ENCODE data around the gene COL17A1.

GRCh38 chr10:104099269-104099668 lies 13.6 kb upstream of the COL17A1 start:
- TF ChIP-seq, protein P1, sequence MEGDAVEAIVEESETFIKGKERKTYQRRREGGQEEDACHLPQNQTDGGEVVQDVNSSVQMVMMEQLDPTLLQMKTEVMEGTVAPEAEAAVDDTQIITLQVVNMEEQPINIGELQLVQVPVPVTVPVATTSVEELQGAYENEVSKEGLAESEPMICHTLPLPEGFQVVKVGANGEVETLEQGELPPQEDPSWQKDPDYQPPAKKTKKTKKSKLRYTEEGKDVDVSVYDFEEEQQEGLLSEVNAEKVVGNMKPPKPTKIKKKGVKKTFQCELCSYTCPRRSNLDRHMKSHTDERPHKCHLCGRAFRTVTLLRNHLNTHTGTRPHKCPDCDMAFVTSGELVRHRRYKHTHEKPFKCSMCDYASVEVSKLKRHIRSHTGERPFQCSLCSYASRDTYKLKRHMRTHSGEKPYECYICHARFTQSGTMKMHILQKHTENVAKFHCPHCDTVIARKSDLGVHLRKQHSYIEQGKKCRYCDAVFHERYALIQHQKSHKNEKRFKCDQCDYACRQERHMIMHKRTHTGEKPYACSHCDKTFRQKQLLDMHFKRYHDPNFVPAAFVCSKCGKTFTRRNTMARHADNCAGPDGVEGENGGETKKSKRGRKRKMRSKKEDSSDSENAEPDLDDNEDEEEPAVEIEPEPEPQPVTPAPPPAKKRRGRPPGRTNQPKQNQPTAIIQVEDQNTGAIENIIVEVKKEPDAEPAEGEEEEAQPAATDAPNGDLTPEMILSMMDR (IDR thresholded peaks at IDR 0.05): no peak
- no peak for TF ChIP-seq POLR2A (IDR thresholded peaks at IDR 0.05)

Measured in uterus (tissue), 2 donors.